Pulmonary artery endothelial cell (primary cell): ENCODE results near the gene HBEGF. TPM values are rescaled to one million over a fixed set of nuclear protein-coding genes. Genes with fewer than 3 reads are reported as not detected.
A peak's percentile ranks its signal among the peaks of the same experiment; 100 is the strongest.

Experiments
- DNase-seq: peaks from one replicate; pipeline ENCODE4 v3.0.0-alpha.2; 2011; ENCODE audit warnings: low read depth, low spot score
- total RNA-seq: library from RNA; depleted of rRNA; stranded (reverse); fragments of >200 nt; gene quantifications from 2 replicates; pipeline ENCODE4 v1.2.3, GENCODE V29; 2014

HBEGF gene
- total RNA-seq, 1 donor from 2014 or later = 24.3 TPM

DNA sequence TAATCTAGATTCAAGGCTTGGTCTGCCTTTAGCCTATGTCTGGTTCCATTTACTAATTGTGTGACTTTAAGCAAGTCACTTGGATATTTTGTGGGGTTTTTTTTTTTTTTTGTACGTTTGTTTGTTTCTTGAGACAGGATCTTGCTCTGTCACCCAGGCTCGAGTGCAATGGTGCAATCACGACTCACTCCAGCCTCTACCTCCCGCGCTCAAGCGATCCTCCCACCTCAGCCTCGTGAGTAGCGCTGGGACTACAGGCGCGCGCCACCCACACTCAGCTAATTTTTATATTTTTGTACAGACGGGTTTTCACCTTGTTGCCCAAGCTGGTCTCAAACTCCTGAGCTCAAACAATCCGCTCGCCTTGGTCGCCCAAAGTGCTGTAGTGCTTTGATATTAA is 42.4 kb downstream of the HBEGF start:
- no peak for DNase-seq

DNA sequence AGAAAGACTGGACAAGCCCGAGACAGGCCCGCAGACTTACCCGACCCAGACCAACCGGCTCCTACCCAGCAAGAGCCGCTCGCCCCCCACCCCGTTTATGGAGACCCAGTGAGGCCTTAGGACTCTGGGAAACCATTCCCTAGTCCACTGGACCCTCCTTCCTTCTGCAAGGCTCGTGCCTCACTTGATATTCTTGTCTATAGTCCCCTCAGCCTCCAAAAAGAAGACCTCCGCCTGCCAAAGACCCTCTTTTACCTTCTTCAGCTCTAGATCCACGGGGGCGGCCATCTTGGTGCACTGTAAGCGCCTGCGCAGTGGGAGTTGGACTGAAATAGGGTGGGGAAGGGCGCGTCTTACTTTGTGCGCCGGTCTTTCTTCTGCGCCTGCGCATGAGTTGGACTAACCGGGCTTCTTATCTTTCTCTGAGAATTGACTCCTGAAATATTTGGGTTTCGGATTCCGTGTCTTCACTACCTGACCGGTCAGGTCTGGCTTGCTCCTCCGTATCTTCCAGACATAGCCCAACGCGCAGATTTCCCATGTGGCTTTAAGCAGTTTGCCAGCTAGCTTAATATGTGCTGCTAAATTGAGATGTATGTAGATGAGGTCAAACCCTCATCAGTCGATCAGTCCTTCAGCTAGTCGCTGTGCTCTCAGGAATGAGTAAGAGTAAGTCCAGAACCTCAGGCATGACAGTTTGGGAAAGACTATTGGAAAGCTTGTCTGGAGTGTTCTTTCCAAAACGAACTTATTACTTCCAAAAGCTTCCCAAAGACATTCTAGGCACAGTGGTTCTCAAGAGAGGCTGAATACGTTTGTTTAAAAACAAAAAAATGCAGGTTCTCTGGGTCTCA is 43.4 kb downstream of the HBEGF start, which contains the start of gene PFDN1:
PFDN1 (minus strand) TSS at position 316 of the 854 bp plus-strand sequence; CDS start at position 288, 28 bp downstream.
- DNase-seq = peak; percentile 83

DNA sequence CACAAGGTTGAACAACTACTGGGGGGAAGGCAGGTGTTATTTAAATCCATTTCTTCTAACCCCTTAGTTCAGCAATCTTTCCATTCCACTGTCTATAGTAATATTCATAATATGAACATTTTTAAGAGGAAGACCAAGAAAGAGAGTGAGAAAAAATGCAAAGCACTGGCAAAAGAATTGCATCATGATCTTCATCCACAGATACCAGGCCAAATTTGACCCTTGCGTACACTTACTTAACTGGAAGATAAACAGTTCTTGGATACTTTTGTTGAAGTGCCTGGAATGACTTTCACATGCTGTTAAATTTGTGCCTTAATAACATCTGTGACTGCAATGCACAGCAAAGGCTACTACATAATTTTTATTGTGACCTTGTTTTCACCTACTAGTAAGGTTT is 45.3 kb downstream of the HBEGF start:
- DNase-seq = no peak

DNA sequence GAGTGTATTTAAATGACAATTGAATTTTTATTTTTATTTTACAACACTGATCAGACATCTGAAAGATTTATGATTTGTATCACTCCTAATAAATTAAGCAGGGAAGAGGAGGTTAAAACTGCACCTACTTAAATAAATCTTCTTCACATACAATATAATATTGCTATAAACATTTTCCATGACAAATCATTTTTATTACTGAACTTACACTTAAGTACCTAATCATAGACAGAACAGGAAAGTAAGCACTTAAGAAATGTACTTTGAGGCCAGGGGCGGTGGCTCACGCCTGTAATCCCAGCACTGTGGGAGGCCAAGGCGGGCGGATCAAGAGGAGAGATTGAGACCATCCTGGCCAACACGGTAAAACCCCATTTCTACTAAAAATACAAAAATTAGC is 47.3 kb downstream of the HBEGF start:
- DNase-seq = no peak

DNA sequence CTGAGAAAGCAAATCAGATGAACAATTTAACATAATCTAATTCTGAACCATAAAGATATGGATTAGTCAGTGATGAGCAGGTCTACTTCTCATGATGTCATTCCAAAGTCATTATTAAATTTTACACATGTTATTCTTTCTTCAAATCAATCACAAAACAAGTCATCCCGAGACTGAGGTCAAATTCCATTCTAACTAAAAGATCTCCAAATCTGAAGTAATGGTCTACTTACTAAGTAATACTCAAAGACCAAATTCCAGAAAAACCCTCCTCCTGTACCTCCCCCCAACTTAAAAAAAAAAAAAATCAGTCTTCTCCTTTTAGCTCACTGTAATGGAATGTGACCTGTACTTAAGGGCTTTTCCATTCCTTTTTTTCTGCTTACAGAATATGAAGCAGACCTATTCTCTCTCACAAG is 48.2 kb downstream of the HBEGF start:
- DNase-seq = no peak

DNA sequence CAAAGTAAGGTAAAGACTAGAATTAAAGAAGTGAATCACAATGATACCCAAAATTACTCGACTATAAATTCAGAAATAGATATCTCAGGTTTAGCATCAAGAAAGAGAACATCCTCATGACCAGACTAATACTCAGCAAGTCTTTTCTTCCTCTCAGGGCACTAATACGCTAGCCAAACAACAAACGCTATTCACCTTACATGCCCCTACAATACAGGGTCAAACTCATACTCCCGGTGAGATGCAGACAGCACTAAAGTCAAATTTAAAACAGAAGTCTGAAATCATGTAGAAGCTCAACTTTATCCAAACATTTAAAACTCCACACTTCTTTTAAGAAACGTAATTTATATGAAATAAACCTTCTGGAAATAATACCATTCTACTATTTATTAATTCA is 49.1 kb downstream of the HBEGF start:
- DNase-seq = no peak

DNA sequence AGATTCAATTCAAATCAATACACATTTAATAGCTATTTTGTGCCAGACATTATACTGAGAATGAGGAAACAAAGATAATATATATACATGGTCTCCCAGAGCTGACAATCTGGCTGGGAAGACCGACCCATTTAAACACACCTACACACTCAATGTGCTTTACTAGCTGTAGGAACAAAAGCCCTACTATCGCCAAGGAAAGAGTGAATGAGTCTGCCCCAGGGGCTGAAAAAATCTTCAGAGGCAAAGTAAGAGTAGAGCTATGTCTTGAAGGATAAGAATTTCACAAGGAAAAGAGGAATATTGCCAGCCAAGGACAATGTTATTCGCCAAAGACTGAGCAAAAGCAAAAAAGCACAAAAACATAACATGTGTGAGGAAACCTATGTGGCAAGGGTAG is 50.1 kb downstream of the HBEGF start:
- no peak for DNase-seq

DNA sequence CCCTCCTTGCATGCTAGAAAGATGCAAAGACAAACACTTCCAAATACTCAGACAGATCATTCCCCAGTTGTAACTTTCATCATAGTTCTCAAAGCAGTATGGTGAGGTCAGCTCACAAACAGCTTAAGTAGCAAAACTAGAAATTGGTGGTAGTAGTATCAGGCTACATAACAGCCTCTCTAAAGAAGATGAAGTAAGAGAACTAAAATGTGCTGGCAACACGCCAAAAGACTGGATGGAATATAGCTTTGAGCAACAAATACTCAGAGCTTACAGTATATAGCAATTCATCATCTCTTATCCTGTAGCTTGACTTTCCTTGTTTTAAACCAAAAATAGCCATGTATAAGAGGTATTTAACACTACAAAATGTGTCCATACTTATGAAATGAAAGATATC is 51.0 kb downstream of the HBEGF start:
- DNase-seq = peak; percentile 84

DNA sequence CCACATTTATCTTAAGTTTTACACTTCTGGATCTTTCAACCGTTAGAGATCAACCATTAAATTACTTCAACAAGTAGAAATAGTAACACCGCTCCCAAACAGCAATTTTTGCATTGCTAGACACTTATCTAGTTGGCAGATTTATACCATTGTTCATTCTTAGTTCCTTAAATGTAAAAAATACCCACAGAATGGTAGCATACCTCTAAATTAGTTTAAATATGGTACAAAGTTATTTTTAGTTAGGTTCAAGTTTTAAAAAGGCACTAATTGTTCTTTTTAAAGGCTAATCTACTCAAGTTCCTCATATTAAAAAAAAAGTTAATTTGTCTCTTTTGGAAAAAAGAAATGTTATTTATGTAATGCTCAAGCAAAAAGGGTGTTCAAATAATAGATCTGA is 51.6 kb downstream of the HBEGF start:
- DNase-seq = no peak

DNA sequence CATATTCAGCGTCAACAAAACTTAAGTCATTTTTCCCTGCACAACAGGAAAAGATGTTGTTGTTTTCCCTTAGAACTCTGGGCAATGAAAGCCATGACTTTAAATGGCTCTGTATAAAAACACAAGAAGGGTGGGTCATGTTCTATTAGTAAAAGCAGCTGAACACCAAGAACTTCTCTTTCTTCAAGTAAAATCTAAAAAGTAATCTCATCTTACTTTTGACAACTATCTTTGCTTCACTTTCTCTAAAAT is 52.6 kb downstream of the HBEGF start:
- DNase-seq = no peak

DNA sequence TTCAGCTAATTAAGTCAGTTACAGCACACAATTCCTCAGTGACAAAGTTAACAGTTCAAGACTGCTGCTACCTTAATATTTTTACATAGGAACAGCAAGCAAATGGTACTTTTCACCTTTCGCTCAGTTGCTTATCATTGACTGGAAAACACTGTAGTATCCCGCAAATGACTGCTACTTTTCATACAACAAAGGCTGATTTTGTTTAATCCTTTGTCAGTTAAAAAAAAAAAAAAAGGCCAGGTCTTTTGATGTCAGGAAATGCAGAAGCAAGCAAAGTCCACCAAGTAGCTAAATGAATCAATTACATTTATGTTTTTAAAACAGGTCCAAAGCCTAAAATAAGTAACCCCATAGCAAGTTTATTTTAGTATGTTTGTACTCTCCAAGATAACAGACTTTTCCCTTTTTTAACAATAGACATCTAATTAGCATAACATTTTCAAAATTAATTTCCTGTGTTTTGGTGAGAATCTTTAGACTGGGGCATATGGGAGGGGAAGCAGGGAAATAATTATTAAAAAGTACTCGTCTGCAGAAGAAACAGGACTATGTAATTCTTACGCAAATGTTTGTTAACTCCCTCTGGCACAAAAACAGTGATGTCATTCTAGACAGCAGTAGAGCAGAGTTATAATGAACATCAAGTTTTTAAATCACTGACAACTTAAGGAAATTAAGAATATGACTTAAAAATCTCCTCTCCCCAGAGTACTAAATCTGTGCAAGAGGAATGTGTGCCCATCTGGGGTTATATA is 53.1 kb downstream of the HBEGF start:
- DNase-seq = no peak

DNA sequence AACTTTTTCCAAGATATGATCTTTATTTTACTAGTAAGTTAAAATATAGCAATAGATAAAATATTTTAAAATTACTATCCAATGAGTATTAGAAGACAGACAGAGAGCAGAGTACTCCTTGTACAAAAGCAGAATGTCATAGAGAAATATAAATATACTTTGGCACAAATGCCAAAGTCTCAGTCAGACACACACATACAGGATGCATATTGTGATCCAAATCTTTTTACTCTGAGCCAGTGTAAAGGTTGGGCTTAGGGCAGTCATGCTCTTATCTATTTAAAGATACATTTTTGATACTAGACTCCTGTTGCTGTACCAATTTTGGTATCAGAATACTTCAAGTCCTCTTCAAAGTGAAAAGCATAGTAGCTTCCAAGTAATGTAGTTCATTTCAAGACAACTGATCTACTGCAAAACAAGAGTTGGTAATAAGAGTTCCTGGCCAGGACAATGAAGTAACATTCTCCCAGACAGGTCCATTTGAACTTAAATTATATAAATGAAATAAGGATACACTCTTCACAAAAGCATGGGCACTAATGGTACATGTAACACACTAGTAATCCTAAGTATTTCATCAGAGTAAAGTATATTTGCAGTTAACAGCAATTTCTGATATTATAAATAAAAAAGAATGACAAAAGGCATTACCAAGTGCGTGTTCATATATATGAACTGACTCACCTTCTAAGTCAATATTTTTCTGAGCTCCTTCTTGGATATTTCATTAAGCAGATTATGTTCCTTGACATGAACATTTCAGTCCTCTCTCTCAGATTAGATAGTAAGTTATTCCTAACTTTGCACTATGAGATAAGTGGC is 54.0 kb downstream of the HBEGF start:
- no peak for DNase-seq

DNA sequence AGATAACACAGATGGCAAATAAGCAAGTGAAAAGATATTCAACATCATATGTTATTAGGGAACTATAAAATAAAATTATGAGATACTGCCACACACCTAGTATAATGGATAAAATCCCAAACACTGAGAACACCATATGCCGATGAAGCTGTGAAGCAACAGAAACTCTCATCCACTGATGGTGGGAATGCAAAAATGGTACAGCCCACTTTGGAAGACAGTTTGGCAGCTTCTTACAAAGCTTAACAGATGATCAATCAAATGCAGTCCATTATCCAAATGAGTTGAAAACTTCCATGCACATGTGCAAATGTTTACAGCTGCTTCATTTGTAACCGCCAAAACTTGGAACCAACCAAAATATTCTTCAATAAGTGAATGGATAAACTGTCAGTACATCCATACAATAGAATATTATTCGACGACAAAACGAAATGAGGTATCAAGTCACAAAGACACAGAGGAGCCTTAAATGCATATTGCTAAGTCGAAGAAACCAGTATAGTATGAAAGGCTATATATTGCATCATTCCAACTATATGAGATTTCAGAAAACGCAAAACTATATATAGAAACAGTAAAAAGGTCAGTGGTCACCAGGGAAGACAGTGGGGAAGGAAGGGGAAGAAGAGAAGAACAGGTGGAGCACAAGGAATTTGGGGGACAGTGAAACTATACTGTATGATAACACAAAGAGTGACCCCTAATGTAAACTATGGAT is 58.4 kb downstream of the HBEGF start:
- no peak for DNase-seq

DNA sequence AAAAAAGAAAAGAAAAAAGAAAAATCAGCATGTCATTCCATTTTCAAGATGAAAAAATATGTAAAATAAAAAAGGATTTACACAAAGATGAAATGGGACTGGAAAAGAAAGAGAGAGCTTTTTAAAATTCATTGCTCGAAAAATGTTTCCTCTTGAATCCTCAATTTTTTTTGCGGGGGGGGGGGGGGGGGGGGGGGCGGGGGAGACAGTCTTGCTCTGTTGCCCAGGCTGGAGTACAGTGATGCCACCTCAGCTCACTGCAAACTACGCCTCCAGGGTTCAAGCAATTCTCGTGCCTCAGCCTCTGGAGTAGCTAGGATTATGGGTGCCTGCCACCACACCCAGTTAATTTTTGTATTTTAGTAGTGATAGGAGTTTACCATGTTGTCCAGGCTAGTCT is 60.0 kb downstream of the HBEGF start:
- no peak for DNase-seq

DNA sequence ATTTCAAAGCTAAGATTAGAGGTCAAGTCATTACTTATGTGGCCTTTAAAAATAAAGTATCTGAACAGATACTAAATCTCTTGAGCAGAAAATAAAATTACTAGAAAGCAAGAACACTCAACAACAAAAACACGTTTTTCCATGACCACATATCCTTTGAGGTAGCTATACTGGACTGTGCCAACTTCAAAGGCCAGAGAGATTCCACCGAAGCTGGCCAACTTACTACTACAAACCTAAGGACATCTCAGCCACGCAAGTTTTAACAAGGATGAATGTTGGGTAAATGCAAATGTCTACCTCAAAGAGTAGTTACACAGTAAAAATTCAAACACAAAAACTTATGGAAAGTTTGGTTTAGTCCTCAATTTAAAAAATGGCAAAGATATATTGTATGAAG is 62.4 kb downstream of the HBEGF start:
- DNase-seq = no peak

Other genes with a start within 250 kb of the HBEGF start
- gene PURA, start 232.5 kb downstream of the HBEGF start, total RNA-seq = 7.0 and 9.8 TPM in 2 replicates
- 4.1 and 4.6 TPM in 2 replicates for gene IGIP, start 220.7 kb downstream of the HBEGF start, total RNA-seq
- gene CYSTM1, start 171.4 kb downstream of the HBEGF start, total RNA-seq = 10.5 and 19.7 TPM in 2 replicates
- 59.0 and 70.4 TPM in 2 replicates for gene PFDN1, start 43.5 kb downstream of the HBEGF start, total RNA-seq
- not detected in 2 replicates for gene SLC4A9, start 13.6 kb upstream of the HBEGF start, total RNA-seq
- gene ANKHD1, start 55.2 kb upstream of the HBEGF start, total RNA-seq = 59.8 and 89.8 TPM in 2 replicates
- 1.4 and 1.8 TPM in 2 replicates for gene EIF4EBP3, start 201.1 kb upstream of the HBEGF start, total RNA-seq
- gene SRA1, start 210.9 kb upstream of the HBEGF start, total RNA-seq = 19.7 and 28.1 TPM in 2 replicates
- gene APBB3, start 218.0 kb upstream of the HBEGF start, total RNA-seq = 5.1 and 5.5 TPM in 2 replicates
- gene SLC35A4, start 218.2 kb upstream of the HBEGF start, total RNA-seq = 22.6 and 30.7 TPM in 2 replicates